ENCODE results near the gene LAMA2. TPM values are rescaled to one million over a fixed set of nuclear protein-coding genes. Genes with fewer than 3 reads are reported as not detected.

LAMA2 gene
- total RNA-seq, 1 donor from 2014 or later: 1.8 TPM

- H3K4me2 ChIP-seq (ENCODE audit: low read length): no peak overlapping the region
- Mint-ChIP-seq H3K4me3 (ENCODE audit: unreplicated experiment) (no peak overlapping the region), H3K4me1 (ENCODE audit: low read depth, unreplicated experiment) (no peaks in the 10 kb centered on the region), H3K9me3 (ENCODE audit: unreplicated experiment) (no peaks in the 10 kb centered on the region), H3K36me3 (ENCODE audit: low read depth, unreplicated experiment) (no peaks in the 10 kb centered on the region), H3K27ac (ENCODE audit: unreplicated experiment) (no peak overlapping the region), H3K27me3 (ENCODE audit: low read depth, unreplicated experiment) (no peaks in the 10 kb centered on the region)
- no peak overlapping the region for H3K9ac ChIP-seq (ENCODE audit: low read length)
- H3K27me3 ChIP-seq (ENCODE audit: insufficient read depth, low read length): no peaks in the 10 kb centered on the region
- no peaks in the 10 kb centered on the region for H4K20me1 ChIP-seq (ENCODE audit: insufficient read depth, low read length)
- H3K36me3 ChIP-seq (ENCODE audit: insufficient read depth, low read length): no peaks in the 10 kb centered on the region
- no peak overlapping the region for H3K27ac ChIP-seq (ENCODE audit: low read depth, low read length)
- FAIRE-seq: no peak
- TF ChIP-seq EZH2 (IDR thresholded peaks at IDR 0.05; ENCODE audit: insufficient read depth, low read length): no peak
- TF ChIP-seq, protein P1, sequence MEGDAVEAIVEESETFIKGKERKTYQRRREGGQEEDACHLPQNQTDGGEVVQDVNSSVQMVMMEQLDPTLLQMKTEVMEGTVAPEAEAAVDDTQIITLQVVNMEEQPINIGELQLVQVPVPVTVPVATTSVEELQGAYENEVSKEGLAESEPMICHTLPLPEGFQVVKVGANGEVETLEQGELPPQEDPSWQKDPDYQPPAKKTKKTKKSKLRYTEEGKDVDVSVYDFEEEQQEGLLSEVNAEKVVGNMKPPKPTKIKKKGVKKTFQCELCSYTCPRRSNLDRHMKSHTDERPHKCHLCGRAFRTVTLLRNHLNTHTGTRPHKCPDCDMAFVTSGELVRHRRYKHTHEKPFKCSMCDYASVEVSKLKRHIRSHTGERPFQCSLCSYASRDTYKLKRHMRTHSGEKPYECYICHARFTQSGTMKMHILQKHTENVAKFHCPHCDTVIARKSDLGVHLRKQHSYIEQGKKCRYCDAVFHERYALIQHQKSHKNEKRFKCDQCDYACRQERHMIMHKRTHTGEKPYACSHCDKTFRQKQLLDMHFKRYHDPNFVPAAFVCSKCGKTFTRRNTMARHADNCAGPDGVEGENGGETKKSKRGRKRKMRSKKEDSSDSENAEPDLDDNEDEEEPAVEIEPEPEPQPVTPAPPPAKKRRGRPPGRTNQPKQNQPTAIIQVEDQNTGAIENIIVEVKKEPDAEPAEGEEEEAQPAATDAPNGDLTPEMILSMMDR (IDR thresholded peaks at IDR 0.05; ENCODE audit: insufficient read depth, low read depth, low read length): no peak
- no peaks in the 10 kb centered on the region for H3K9me3 ChIP-seq (ENCODE audit: insufficient read depth, low read depth, low read length)
- H3K79me2 ChIP-seq (ENCODE audit: insufficient read depth, low read length): no peaks in the 10 kb centered on the region
- DNase-seq (ENCODE audit: low read depth): no peak
- H3K4me1 ChIP-seq (ENCODE audit: insufficient read depth, low read length): no peaks in the 10 kb centered on the region
- no peak overlapping the region for H3K4me3 ChIP-seq (ENCODE audit: insufficient read depth, low read depth, low read length)
- H2AFZ ChIP-seq (ENCODE audit: low read depth, low read length): no peak overlapping the region
Measured at GRCh38 chr6:129426343-129426742, 543.4 kb downstream of the LAMA2 start.

DNA sequence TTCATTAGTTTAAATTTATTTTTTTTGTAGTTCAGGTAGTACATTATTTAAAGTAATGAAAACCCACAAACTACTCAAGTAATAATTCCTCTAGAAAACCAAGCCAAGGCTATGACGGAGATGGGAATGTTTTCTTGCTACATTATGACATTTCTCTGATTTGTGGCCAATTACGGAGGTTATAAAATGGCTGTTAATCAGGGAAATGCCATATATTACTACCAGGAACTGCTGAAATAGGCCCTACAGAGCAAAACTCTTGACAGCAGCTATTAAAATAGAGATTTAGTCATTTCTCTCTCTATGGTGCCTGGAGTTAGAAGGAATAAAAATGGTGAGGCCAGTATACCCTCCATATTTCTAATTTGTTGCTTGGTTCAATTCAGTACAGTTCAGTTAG lies 547.0 kb downstream of the LAMA2 start:
- peaks cover 4% of the 10 kb centered on the region for H3K4me1 Mint-ChIP-seq (ENCODE audit: low read depth, unreplicated experiment)
- H3K4me3 ChIP-seq (ENCODE audit: insufficient read depth, low read depth, low read length): no peak overlapping the region
- H3K4me3 Mint-ChIP-seq (ENCODE audit: unreplicated experiment): no peak overlapping the region
- H2AFZ ChIP-seq (ENCODE audit: low read depth, low read length): no peak overlapping the region
- no peak overlapping the region for H3K27ac ChIP-seq (ENCODE audit: low read depth, low read length)
- H3K27me3 Mint-ChIP-seq (ENCODE audit: low read depth, unreplicated experiment): no peaks in the 10 kb centered on the region
- no peak for FAIRE-seq
- no peak for DNase-seq (ENCODE audit: low read depth)
- no peaks in the 10 kb centered on the region for H3K27me3 ChIP-seq (ENCODE audit: insufficient read depth, low read length)
- no peaks in the 10 kb centered on the region for H3K4me1 ChIP-seq (ENCODE audit: insufficient read depth, low read length)
- H4K20me1 ChIP-seq (ENCODE audit: insufficient read depth, low read length): no peaks in the 10 kb centered on the region
- no peaks in the 10 kb centered on the region for H3K9me3 ChIP-seq (ENCODE audit: insufficient read depth, low read depth, low read length)
- TF ChIP-seq, protein P1 (IDR thresholded peaks at IDR 0.05; ENCODE audit: insufficient read depth, low read depth, low read length): no peak
- no peak for TF ChIP-seq EZH2 (IDR thresholded peaks at IDR 0.05; ENCODE audit: insufficient read depth, low read length)
- H3K9me3 Mint-ChIP-seq (ENCODE audit: unreplicated experiment): no peaks in the 10 kb centered on the region
- H3K79me2 ChIP-seq (ENCODE audit: insufficient read depth, low read length): no peaks in the 10 kb centered on the region
- H3K36me3 ChIP-seq (ENCODE audit: insufficient read depth, low read length): no peaks in the 10 kb centered on the region
- H3K4me2 ChIP-seq (ENCODE audit: low read length): no peak overlapping the region
- H3K9ac ChIP-seq (ENCODE audit: low read length): no peak overlapping the region
- H3K27ac Mint-ChIP-seq (ENCODE audit: unreplicated experiment): no peak overlapping the region
- H3K36me3 Mint-ChIP-seq (ENCODE audit: low read depth, unreplicated experiment): no peaks in the 10 kb centered on the region

- no peak for TF ChIP-seq EZH2 (IDR thresholded peaks at IDR 0.05; ENCODE audit: insufficient read depth, low read length)
- TF ChIP-seq, protein P1 (IDR thresholded peaks at IDR 0.05; ENCODE audit: insufficient read depth, low read depth, low read length): no peak
- Histone ChIP-seq H4K20me1 (ENCODE audit: insufficient read depth, low read length) (no peaks in the 10 kb centered on the region), H3K9ac (ENCODE audit: low read length) (no peak overlapping the region), H3K27ac (ENCODE audit: low read depth, low read length) (no peak overlapping the region), H3K36me3 (ENCODE audit: insufficient read depth, low read length) (no peaks in the 10 kb centered on the region), H3K4me1 (ENCODE audit: insufficient read depth, low read length) (no peaks in the 10 kb centered on the region), H3K9me3 (ENCODE audit: insufficient read depth, low read depth, low read length) (no peaks in the 10 kb centered on the region), H3K4me3 (ENCODE audit: insufficient read depth, low read depth, low read length) (no peak overlapping the region), H3K4me2 (ENCODE audit: low read length) (no peak overlapping the region), H3K27me3 (ENCODE audit: insufficient read depth, low read length) (no peaks in the 10 kb centered on the region), H3K79me2 (ENCODE audit: insufficient read depth, low read length) (no peaks in the 10 kb centered on the region), H2AFZ (ENCODE audit: low read depth, low read length) (no peak overlapping the region)
- H3K9me3 Mint-ChIP-seq (ENCODE audit: unreplicated experiment): no peaks in the 10 kb centered on the region
- H3K4me3 Mint-ChIP-seq (ENCODE audit: unreplicated experiment): no peak overlapping the region
- no peaks in the 10 kb centered on the region for H3K36me3 Mint-ChIP-seq (ENCODE audit: low read depth, unreplicated experiment)
- FAIRE-seq: no peak
- DNase-seq (ENCODE audit: low read depth): no peak
- peaks cover 4% of the 10 kb centered on the region for H3K4me1 Mint-ChIP-seq (ENCODE audit: low read depth, unreplicated experiment)
- H3K27ac Mint-ChIP-seq (ENCODE audit: unreplicated experiment): no peak overlapping the region
- H3K27me3 Mint-ChIP-seq (ENCODE audit: low read depth, unreplicated experiment): no peaks in the 10 kb centered on the region
Measured at GRCh38 chr6:129432738-129433137, 549.8 kb downstream of the LAMA2 start.
